ENCODE measurements around the gene MAGEA12. TPM values are rescaled to one million over a fixed set of nuclear protein-coding genes. Genes with fewer than 3 reads are reported as not detected.
"Not testable (repeated sequence)": the region's sequence is repeated elsewhere in the genome, so short reads cannot be mapped to it uniquely, and the experiment has no call there.

The MAGEA12 gene
- total RNA-seq, 1 donor from 2014 or later = not detected

- not testable (repeated sequence) for H3K4me3 ChIP-seq (ENCODE audit: low read depth, low read length); H3K27me3 ChIP-seq (ENCODE audit: control insufficient read depth, insufficient read depth, low read length); DNase-seq (ENCODE audit: low read depth); H3K36me3 ChIP-seq (ENCODE audit: control insufficient read depth, insufficient read depth, low read length)
- FAIRE-seq = peak; percentile 88
These were observed 36.2 kb downstream of the MAGEA12 start, which contains the start of gene MAGEA6 for GRCh38 chrX:152769549-152770289. TSS of gene MAGEA6 (minus strand) at chrX:152769689. CDS start at chrX:152767650, 2,039 bp downstream.

GRCh38 chrX:152787062-152787461 lies 53.5 kb downstream of the MAGEA12 start:
- H3K36me3 ChIP-seq (ENCODE audit: control insufficient read depth, insufficient read depth, low read length); H3K4me3 ChIP-seq (ENCODE audit: low read depth, low read length); H3K27me3 ChIP-seq (ENCODE audit: control insufficient read depth, insufficient read depth, low read length); DNase-seq (ENCODE audit: low read depth): not testable (repeated sequence)
- FAIRE-seq = peak; percentile 99

Other genes starting within 250 kb of the MAGEA12 start
- gene GABRQ, start 95.9 kb upstream of the MAGEA12 start, total RNA-seq = under 0.01 and 0.13 TPM in 2 replicates
- not detected in 2 replicates for gene MAGEA3, start 35.0 kb upstream of the MAGEA12 start, total RNA-seq
- gene CSAG2, start 24.5 kb upstream of the MAGEA12 start, total RNA-seq = not detected in 2 replicates
- gene MAGEA2B, start 19.1 kb upstream of the MAGEA12 start, total RNA-seq = not detected in 2 replicates
- not detected in 2 replicates for gene CSAG1, start within 50 bp of the MAGEA12 start, total RNA-seq
- gene MAGEA2, start 20.1 kb downstream of the MAGEA12 start, total RNA-seq = not detected in 2 replicates
- gene CSAG3, start 25.5 kb downstream of the MAGEA12 start, total RNA-seq = not detected in 2 replicates
- gene MAGEA6, start 35.9 kb downstream of the MAGEA12 start, total RNA-seq = not detected in 2 replicates
- gene CETN2, start 97.0 kb downstream of the MAGEA12 start, total RNA-seq = 25.0 and 28.0 TPM in 2 replicates
- 18.4 and 24.6 TPM in 2 replicates for gene NSDHL, start 97.3 kb downstream of the MAGEA12 start, total RNA-seq
- 93.5 and 264 TPM in 2 replicates for gene ZNF185, start 164.3 kb downstream of the MAGEA12 start, total RNA-seq